ENCODE data around the gene GAL3ST3.

The GAL3ST3 gene

GRCh38 chr11:66008468-66009101 lies 40.4 kb downstream of the GAL3ST3 start:
- H3K27me3 ChIP-seq = peaks cover 57% of the 10 kb centered on the region
- TF ChIP-seq CTCF (IDR thresholded peaks at IDR 0.05) = no peak
- H3K4me3 ChIP-seq (ENCODE audit: low read depth in 1 of 2, low read length in 1 of 2) = no peak overlapping the region
- H3K9me3 ChIP-seq = no peaks in the 10 kb centered on the region
- no peak overlapping the region for H3K27ac ChIP-seq
- peaks cover 0 to 9% of the 10 kb centered on the region in 2 experiments for H3K4me1 ChIP-seq (ENCODE audit: control insufficient read depth in 1 of 2, insufficient read depth in 1 of 2, low read depth in 1 of 2, low read length in 1 of 2)
- H3K36me3 ChIP-seq = no peaks in the 10 kb centered on the region

- Histone ChIP-seq H3K9me3 (no peaks in the 10 kb centered on the region), H3K27me3 (peaks cover 52% of the 10 kb centered on the region), H3K4me1 (ENCODE audit: control insufficient read depth in 1 of 2, insufficient read depth in 1 of 2, low read depth in 1 of 2, low read length in 1 of 2) (peaks cover 4 to 12% of the 10 kb centered on the region in 2 experiments), H3K4me3 (ENCODE audit: low read depth in 1 of 2, low read length in 1 of 2) (no peak overlapping the region), H3K27ac (no peak overlapping the region), H3K36me3 (no peaks in the 10 kb centered on the region)
- no peak for TF ChIP-seq CTCF (IDR thresholded peaks at IDR 0.05)
These were observed 40.9 kb downstream of the GAL3ST3 start for GRCh38 chr11:66008095-66008467.

- peaks cover 9 to 13% of the 10 kb centered on the region in 2 experiments for H3K4me1 ChIP-seq (ENCODE audit: control insufficient read depth in 1 of 2, insufficient read depth in 1 of 2, low read depth in 1 of 2, low read length in 1 of 2)
- H3K36me3 ChIP-seq = no peaks in the 10 kb centered on the region
- peaks cover 44% of the 10 kb centered on the region for H3K27me3 ChIP-seq
- H3K9me3 ChIP-seq = no peaks in the 10 kb centered on the region
- TF ChIP-seq CTCF (IDR thresholded peaks at IDR 0.05) = no peak
- no peak overlapping the region for H3K27ac ChIP-seq
- H3K4me3 ChIP-seq (ENCODE audit: low read depth in 1 of 2, low read length in 1 of 2) = no peak overlapping the region
These were observed 41.7 kb downstream of the GAL3ST3 start for GRCh38 chr11:66007201-66007634.

GRCh38 chr11:66006891-66007176 lies 42.1 kb downstream of the GAL3ST3 start:
- Histone ChIP-seq H3K4me1 (ENCODE audit: control insufficient read depth in 1 of 2, insufficient read depth in 1 of 2, low read depth in 1 of 2, low read length in 1 of 2) (peaks cover 10 to 11% of the 10 kb centered on the region in 2 experiments), H3K36me3 (no peaks in the 10 kb centered on the region), H3K27ac (no peak overlapping the region), H3K4me3 (ENCODE audit: low read depth in 1 of 2, low read length in 1 of 2) (no peak overlapping the region), H3K9me3 (no peaks in the 10 kb centered on the region), H3K27me3 (peaks cover 40% of the 10 kb centered on the region)
- no peak for TF ChIP-seq CTCF (IDR thresholded peaks at IDR 0.05)

- Histone ChIP-seq H3K9me3 (no peaks in the 10 kb centered on the region), H3K27ac (no peak overlapping the region), H3K36me3 (no peaks in the 10 kb centered on the region), H3K27me3 (peaks cover 35% of the 10 kb centered on the region), H3K4me3 (ENCODE audit: low read depth in 1 of 2, low read length in 1 of 2) (no peak overlapping the region), H3K4me1 (ENCODE audit: control insufficient read depth in 1 of 2, insufficient read depth in 1 of 2, low read depth in 1 of 2, low read length in 1 of 2) (peaks cover 12 to 15% of the 10 kb centered on the region in 2 experiments)
- TF ChIP-seq CTCF (IDR thresholded peaks at IDR 0.05) = no peak
These were observed 42.6 kb downstream of the GAL3ST3 start for GRCh38 chr11:66006134-66006890.
